Right renal pelvis (tissue), 4 donors: ENCODE measurements around the gene SYNE1. TPM values are rescaled to one million over a fixed set of nuclear protein-coding genes. Genes with fewer than 3 reads are reported as not detected.
A peak's percentile ranks its signal among the peaks of the same experiment; 100 is the strongest.

Experiments used
- DNase-seq, 4 donors: peaks; one replicate each; pipeline ENCODE4 v3.0.0-alpha.2; 2013; ENCODE audit warnings: low read depth in 4 of 4, low spot score in 3 of 4, missing footprints in 1 of 4
- polyA plus RNA-seq, 4 donors: library from polyadenylated mRNA; unstranded; fragments of 120-200 nt; gene quantifications; one replicate each; pipeline ENCODE4 v1.2.1, GENCODE V29; 2013; ENCODE audit not compliant: insufficient read length in 4 of 4

The SYNE1 gene
- polyA plus RNA-seq, 4 donors = 88.3 to 96.9 (median 91.8) TPM

DNA sequence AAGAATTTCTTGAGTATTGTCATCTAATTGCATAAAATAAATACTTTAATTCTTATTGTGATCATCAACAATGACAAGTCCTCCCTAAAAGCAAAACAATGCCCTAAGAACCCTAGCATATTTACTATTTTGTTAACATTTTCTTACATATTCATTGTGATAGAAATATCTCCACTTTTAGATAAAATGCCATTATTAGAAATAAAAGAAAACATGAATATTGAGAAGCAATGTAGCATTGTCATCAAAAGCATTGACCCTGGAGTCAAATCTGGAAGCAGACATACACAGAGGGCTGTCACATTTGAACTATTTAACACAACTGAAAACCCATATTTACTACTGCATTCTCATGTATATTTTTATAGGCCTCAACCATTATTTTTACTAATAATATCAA lies 257.7 kb downstream of the SYNE1 start:
- DNase-seq = no peak

DNA sequence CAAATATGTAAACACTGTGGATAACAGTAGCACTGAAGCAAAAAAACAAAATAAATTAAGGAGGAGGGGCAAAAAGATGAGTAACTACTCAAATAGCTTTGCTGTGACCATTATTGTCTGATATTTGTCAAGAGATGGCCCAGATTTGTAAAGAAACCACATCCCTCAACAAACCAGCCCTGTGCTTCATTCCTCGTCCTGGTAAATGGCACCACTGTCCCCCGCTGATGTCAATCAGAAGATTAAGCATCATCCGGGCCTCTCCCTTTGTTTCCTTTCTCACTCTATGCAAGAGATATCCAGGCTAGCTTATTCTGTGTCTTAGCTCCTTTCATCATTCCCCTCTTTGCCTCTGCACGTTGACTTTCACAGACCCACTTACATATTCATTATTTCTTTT lies 259.0 kb downstream of the SYNE1 start:
- DNase-seq = no peak

DNA sequence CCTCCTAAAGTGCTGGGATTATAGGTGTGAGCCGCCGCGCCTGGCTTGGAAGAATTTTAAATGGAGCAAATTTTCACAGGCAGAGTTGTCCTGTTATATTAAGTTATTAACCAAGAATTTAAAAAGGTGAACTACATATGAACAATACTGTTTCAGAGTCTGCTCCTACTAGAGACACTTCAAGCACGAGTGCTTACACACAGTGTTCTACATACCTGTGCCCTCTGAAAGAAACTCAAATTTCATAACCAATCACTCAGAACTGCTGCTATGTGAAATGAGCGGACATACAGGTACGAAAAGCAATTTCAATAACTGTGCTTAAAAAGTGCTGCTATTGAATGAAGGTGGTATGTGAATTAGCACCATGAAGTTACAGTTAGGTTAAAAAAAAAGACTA lies 262.0 kb downstream of the SYNE1 start:
- no peak for DNase-seq

DNA sequence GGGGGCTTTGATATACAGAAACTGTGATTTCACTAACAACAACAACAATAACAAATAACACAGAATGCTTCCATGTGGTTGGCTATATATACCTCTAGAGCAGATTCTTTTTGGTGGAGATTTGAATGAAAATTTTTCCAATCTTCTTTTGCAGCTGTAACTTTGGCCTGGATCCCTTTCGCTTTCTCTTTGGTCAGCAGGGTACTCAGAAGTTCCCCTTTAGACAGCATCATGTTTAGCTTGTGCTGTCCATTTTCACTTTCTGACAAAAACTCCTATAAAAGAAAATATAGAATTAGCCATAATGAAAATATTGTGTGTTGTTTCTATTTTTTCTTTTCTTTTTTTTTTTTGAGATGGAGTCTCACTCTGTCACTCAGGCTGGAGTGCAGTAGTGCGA lies 264.2 kb downstream of the SYNE1 start:
- no peak for DNase-seq

DNA sequence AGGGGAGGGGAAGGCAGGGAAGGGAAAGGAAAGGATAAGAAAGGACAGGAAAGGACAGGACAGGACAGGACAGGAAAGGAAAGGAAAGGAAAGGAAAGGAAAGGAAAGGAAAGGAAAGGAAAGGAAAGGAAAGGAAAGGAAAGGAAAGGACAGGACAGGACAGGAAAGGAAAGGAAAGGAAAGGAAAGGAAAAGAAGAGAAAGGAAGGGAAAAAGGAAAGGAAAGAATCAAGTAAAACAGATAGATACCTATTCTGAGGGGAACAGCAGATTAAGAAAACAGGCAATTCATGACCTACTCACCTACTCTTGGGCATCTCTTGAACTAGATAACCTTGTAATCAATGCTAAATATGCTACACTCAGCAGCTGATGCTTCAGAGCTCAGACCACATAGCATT lies 265.4 kb downstream of the SYNE1 start:
- DNase-seq = no peak

DNA sequence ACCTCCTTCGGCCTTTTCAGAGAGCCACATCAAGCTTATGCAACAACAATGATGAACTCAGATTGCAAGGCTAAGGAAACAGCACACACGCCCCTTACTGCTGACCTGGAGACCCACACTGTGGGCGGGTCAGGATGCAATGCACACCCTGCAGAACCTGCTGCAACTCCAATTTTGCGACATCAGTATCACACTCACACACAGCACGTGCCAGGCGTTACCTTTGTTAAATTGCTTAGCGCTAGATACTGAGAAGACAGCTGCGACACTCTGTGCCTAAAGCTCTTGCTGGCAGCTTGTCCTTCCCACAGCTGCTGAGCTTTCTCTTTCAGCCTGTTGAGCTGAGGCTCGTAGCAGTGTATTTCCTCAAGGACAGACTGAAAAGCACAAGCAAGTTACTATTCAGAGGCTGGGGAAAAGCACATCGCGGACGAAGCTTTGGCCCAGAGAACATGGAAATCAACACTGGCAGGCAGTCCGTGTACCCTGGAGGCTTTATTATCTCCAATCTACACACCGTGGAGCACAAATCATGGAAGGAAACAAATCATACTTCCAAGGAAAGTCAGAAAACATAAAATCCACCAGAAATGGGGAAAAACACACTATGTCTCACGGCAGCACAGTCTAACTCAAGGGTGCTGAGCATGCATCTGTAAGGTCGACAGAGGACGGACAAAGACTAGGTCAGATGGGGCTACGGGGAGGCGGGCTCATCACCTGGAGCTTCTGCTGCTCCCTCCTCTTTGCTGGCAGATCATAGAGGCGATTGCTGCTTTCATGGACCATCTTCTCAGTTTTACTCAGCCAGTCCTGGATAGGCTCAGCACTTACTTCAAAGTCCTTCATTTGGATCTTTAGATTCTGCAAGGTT lies 268.2 kb downstream of the SYNE1 start:
- DNase-seq = no peak

DNA sequence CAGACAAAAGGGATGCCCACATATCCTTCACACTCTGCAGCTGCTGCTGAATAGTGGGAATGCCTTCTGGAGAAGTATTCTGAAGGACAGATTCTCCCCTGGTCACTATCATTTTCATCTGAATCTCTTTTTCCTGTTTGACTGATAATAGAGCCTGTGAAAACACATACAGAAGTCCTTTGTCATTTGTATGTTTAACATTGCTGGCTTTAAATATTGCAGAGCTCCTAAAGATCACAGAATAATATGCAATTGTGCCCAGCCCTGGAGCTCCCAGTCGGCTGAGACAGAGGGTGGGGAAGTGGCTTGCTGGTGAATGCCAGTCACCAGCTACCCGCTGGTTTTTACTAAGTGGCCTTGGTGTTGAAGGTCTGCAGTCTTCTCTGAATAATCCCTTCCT lies 272.3 kb downstream of the SYNE1 start:
- DNase-seq = no peak

DNA sequence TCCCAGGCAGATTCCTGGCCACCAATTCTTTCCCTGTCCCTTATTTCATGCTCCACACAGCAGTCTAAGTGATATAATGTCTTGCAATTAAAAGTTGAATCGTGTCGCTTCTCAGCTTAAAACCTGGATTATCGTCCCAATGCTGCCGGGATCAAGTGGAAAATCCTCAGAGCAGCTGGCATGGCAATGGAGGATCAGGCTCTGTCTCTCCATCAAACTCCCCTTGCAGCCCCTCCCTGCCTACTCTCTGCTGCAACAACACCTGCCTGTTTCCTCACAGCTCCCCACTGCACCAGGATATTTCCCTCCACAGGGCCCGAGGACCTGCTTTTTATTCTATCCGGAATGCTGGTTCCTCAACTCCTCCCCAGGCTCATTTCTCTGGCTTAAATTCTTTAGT lies 277.1 kb downstream of the SYNE1 start:
- DNase-seq = no peak

DNA sequence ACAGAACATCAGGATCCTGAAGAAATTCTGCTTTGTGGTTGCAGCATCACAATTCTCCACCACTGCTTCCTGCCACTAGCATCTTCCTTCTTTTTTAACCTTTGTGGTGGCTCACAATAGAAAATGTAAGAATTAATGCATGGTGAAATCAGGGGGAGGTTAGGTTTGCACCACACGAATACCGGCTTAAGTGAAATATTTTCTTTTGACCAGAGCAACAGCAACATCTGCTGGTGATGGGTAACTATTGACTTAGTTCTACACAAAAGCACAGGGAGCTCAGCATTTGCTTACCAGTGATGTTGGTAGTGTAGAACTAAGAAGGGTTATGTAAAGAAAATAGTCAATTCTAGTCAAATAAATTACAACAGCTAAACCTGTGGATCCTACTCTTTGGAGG lies 280.5 kb downstream of the SYNE1 start:
- no peak for DNase-seq

DNA sequence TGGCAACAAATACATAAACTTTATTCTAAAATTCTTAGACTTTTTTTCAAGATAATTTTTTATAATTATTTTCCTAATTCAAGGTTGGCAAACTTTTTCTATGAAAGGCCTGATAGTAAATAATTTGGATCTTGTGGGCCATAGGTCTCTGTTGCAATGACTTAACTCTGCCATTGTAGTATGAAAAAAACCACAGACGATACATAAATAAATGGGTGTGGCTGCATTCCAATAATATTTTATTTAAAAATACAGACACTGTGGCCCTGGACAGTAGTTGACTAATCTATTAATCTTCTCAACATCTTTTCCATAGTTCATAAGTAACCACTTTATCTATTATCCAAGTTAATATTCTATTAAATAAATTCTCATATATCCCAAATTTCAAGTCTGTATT lies 281.1 kb downstream of the SYNE1 start:
- no peak for DNase-seq

DNA sequence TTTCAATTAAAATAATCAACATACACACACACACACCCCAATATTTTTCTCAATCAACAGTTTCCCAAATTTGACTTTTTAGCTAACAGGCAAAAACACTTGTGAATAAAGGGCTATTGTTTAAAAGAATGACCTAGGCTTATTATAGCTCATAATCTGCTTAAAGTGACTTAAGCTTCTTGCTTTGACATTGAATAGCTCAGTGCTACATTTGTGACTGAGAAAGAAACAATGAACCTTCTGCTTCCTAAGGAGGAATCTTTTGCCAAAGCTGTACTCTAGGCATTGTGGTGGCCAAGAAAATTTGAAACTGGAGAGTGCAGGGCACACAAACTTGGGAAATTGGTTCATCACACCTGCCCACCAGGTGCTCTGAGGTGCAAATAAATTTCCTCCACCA lies 282.0 kb downstream of the SYNE1 start:
- no peak for DNase-seq

DNA sequence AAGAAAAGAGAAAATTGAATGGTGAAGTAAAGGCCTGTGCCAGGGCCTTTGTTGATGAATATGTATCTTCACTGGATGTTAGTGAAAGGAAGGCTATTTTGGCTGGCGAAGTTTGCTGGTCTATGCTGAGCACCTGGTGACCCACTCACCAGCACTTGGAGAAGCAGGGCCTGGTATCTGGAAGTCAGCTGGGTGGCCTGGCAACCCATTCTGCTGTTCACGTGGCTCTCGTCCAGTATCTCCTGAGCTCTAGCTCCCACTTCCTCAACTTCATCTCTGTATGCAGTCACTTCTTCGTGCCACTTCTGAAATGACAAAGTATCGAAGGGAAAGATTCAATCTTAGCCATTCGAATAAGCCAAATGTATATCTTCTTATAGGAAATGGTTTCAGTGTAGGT lies 283.7 kb downstream of the SYNE1 start:
- no peak for DNase-seq

DNA sequence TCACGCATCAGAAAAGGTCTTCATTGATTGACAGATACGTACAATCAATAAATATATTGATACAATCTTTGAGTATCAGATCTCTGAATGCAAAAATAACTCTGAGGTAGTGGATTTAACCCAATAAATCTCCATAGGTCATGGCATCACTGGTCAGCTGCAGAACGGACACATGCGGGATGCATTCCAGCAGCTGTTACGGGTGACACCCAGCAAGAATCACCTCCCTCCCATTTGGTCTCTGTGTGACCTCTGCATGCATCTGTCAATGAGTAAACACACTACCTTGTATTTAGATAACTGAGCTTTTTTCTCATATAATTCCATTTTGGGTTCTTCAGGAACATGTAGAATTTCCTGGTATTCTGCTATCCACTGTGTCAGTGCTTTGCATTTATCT lies 285.4 kb downstream of the SYNE1 start:
- no peak for DNase-seq

DNA sequence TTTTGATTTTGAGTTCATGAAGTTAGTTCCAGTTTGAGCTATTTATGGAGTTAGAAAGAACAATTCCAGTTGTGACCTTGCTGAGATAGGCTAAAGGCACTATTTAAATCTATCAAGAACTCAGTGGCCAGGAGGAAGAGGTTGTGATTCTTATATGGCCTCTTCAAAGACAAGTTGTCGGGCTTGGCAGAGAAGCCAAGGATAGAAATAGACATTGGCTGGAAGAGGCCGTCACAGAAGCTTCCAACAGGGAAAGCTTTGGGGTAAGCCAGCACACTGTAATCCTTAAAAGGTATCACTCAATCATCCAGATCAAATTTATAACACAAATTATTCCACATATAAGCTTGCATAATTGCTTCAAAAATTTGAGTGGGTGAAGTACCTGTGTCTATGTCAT lies 286.1 kb downstream of the SYNE1 start:
- DNase-seq = no peak

DNA sequence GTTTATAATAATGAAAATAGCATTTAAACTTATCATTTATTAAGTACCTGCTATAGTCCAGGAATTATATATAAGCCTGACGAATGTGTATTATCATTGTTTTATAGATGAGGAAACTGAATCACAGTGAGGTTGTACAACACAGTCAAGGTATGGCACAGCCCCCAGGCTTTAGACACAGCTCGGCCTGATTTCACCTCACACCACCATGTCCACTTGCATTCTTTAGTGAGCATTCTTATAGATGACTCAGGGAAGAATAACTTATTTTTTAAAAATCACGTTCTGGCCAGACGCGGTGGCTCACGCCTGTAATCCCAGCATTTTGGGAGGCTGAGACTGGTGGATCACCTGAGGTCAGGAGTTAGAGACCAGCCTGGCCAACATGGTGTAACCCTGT lies 289.0 kb downstream of the SYNE1 start:
- no peak for DNase-seq

DNA sequence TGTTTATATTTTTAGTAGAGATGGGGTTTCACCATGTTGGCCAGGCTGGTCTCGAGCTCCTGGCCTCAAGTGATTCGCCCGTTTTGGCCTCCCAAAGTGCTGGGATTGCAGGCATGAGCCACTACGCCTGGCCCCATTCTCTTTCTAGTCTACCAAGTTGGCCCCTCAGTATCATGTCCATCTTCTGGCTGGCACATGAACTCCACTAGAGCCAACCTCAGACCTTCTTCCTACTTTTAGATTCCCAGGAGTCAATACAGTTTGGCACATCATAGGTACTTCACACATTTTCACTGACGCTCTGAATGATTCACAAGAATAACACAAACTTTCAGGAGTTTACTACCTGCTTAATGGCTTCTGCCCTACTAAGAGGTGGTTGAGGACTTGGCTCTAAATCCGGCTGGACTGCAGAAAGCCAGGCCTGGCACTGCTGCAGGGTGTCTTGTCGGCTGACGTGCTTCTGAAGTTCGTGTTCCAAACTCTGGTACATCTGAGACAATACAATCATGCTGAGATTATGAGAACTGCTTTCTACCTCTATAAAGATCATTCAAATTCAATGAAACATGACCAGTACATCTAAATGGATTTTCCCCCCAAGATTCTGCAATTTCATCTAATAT lies 293.3 kb downstream of the SYNE1 start:
- DNase-seq = no peak

DNA sequence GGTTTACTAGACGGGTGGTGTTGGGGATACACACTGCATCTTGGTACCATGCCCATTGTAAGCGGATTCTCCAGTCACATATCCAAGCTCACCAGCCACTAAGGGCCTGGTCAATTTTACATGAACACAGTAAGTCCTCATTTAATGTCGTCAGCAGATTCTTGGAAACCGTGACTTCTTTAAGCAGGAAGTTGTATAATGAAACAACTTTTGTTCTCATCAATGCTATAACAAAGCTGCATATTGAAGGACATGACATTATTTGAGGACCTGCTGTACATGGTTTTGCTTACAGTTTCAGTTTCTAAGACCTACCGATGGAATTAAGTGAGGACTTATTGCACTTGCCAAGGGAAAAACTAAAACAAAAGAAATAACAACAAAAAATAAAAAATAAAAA lies 295.6 kb downstream of the SYNE1 start:
- DNase-seq = no peak

DNA sequence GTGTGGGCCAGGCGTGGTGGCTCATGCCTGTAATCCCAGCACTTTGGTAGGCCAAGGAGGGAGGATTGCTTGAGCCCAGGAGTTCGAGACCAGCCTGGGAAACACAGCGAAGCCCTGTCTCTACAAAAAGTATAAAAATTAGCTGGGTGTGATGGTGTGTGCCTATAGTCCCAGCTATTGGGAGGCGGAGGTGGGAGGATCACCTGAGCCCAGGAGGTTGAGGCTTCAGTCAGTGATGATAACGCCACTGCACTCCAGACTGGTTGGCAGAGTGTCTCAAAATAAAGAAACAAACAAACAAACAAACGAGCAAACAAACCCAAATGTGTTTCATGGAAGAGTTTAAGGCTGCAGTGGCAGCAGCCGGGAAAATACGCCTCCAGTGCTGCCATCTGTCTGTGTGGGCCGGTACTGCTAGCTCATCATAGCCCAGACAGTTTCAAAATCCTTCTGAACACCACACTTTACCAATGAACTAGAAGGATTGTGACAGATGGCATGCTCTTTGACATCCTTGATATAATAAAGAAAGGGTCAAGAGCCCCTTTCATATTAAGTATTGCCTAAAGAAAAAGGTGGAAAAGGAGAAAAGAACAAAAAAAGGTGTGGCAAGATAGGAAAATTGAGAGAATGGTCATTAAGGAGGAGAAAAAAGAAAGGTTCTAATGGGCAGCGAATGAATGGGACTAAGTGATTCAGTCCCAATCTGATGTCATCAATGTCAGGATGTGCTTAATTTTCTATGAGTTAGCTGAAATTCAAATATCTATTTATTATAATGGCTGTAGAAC lies 298.6 kb downstream of the SYNE1 start:
- peak in 2 of 4 donors; percentile 3 to 8 for DNase-seq

DNA sequence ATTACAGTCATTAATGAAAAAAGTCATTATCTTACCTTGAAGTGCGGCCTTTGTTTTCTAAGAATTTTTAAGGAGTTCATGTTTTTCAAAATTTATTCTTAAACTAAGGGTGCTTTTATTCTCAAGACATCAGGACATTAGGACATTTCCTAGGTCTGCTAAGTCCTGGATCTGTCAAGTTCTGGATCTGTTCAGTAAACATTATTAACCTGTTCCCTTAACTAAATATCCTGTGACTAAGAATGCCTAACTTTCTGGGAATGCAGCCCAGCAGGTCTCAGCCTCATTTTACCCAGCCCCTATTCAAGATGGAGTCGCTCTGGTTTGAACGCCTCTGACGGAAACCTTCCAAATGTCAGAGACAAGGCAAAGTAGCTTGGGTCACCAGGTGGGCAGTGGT lies 302.6 kb downstream of the SYNE1 start:
- DNase-seq = no peak

DNA sequence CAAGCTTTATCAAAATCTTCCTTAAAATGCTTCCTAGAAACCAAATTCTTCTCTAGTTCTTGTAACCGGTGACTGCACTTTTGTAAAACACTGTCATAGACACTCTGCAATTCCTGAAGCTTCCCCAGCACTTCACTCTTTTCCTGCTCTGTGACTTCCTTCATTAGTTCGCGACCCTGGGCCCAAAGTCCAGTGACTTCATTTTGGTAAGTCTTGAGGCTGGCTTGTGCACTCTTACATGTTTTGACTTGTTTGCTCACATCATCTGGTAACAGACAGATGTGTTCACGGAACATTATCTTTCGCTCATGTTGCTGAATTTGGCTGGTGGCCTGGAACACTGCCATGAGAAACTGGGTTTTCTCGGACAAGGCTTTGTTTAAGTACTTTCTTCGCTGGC lies 306.2 kb downstream of the SYNE1 start:
- no peak for DNase-seq

DNA sequence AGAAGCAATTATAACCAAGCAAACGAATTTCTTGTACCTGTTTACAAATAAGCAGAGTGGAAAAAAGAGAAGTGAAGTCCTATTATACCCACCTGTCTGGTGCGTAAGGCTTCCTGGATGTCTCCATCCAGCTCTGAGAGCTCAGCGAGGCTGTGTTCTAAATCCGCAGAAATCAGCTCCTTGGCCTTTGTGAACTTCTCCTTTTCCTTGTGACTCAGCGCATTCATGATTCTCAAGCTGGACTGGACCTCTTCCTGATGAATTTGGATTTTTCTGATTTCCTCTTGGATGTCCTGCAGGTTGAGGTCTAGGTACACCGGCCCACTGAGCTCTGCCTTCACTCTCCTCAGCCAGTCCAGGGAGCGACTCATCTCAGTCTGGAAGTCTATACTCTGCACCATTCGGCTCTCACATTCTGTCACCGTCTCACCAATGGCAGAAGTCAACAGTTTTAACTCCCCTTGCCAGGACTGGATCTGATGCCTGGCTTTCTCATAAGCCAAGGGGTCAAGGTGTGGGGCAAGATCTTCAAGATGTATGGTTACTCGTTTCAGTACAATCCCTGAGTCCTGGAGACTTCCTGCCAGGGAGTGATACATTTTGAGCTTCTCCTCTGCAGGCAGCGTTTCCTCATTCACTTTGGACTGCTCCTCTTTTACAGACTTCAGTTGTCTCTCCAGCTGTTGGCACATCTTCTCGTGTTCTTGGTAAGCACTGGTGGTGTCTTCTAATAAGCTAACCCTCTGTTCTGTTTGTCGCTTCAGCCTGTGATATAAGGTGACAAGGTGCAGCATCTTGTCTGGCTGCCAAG lies 307.3 kb downstream of the SYNE1 start:
- DNase-seq = no peak
